ENCODE results near the gene NOSTRIN. TPM values are rescaled to one million over a fixed set of nuclear protein-coding genes. Genes with fewer than 3 reads are reported as not detected.

The NOSTRIN gene
- total and polyA plus RNA-seq, 7 donors: 3.7 to 8.1 (median 5.3) TPM

DNA sequence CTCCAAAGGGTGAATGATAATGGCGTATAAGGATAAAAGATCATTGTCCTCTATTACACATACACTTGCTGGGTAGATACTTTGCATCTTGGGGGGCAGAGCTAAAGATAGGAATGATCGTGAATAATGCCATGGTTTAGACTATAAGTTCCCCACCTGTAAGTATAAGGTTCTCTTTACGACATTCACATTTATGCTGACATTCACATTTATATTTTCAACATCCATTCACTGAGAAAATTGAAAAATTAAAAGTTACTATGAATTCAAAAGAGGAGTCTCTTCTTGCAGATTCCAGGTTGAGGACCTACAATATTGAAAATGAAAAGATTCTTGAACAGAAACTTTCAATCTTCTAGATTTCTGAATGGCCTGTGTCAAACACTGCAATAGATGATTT, 89.9 kb downstream of the NOSTRIN start:
- H3K36me3 ChIP-seq (ENCODE audit: insufficient read depth in 1 of 2, low read depth in 1 of 2): no peaks in the 10 kb centered on the region
- H3K4me3 ChIP-seq: no peak overlapping the region
- no peak for DNase-seq
- no peaks in the 10 kb centered on the region for H3K27me3 ChIP-seq (ENCODE audit: insufficient read depth in 3 of 3, low read length in 2 of 3)
- TF ChIP-seq, protein P1, sequence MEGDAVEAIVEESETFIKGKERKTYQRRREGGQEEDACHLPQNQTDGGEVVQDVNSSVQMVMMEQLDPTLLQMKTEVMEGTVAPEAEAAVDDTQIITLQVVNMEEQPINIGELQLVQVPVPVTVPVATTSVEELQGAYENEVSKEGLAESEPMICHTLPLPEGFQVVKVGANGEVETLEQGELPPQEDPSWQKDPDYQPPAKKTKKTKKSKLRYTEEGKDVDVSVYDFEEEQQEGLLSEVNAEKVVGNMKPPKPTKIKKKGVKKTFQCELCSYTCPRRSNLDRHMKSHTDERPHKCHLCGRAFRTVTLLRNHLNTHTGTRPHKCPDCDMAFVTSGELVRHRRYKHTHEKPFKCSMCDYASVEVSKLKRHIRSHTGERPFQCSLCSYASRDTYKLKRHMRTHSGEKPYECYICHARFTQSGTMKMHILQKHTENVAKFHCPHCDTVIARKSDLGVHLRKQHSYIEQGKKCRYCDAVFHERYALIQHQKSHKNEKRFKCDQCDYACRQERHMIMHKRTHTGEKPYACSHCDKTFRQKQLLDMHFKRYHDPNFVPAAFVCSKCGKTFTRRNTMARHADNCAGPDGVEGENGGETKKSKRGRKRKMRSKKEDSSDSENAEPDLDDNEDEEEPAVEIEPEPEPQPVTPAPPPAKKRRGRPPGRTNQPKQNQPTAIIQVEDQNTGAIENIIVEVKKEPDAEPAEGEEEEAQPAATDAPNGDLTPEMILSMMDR (IDR thresholded peaks at IDR 0.05): no peak
- ATAC-seq: no peak
- H3K9me3 ChIP-seq: no peaks in the 10 kb centered on the region
- H3K27ac ChIP-seq: no peak overlapping the region
- H3K4me1 ChIP-seq: no peaks in the 10 kb centered on the region
- intact Hi-C loops (cut with DNase I): no loop called here
- WGBS, 3 donors: 84 to 87% (median 85%) methylated on average over 3 of the region's 3 CpGs

DNA sequence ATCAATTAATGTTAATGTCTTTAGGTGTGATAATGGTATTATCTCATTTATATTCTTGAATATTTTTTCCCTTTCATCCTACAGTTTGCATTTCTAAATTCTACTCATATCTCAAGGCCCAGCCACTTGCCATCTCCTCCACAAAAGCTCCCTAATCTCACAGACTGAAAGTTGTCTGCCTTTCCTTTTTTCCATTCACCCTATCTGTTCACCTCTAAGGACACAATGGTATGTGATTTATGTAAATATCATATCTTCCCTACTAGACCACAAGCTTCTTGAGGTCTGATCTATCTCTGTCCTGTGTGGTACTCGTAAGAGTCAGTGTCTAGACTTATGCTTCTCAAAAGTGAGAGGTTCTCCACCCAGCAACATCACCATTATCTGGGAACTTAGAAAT, 91.7 kb downstream of the NOSTRIN start:
- H3K4me1 ChIP-seq: no peaks in the 10 kb centered on the region
- no peaks in the 10 kb centered on the region for H3K27me3 ChIP-seq (ENCODE audit: insufficient read depth in 3 of 3, low read length in 2 of 3)
- H3K36me3 ChIP-seq (ENCODE audit: insufficient read depth in 1 of 2, low read depth in 1 of 2): no peaks in the 10 kb centered on the region
- H3K9me3 ChIP-seq: no peaks in the 10 kb centered on the region
- DNase-seq: no peak
- intact Hi-C loops (cut with DNase I): no loop called here
- TF ChIP-seq, protein P1 (IDR thresholded peaks at IDR 0.05): no peak
- WGBS, 3 donors: 94 to 97% (median 95%) methylated on average over 1 of the region's 1 CpG
- H3K27ac ChIP-seq: no peak overlapping the region
- no peak overlapping the region for H3K4me3 ChIP-seq
- no peak for ATAC-seq

DNA sequence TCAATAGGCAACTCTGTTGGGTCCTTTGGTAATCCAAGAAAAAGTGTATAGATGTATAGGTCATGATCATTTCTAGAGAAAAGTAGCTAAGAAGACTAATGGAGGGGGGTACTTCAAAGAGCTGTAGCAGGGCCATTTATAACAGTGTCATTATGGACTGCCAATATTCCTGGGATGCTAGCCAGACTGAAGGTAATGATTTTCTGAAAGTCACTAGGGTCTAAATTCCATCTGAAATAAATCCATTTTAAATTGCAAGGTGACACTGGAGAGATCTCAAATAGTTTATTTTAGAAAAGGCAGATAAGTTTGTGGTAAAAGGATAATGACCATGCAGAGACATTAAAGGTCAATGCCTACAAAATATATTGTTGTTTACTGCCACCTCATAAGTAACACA, 92.3 kb downstream of the NOSTRIN start:
- Histone ChIP-seq H3K4me3 (no peak overlapping the region), H3K27ac (no peak overlapping the region), H3K36me3 (ENCODE audit: insufficient read depth in 1 of 2, low read depth in 1 of 2) (no peaks in the 10 kb centered on the region), H3K9me3 (no peaks in the 10 kb centered on the region), H3K4me1 (no peaks in the 10 kb centered on the region), H3K27me3 (ENCODE audit: insufficient read depth in 3 of 3, low read length in 2 of 3) (no peaks in the 10 kb centered on the region)
- ATAC-seq (no peak), DNase-seq (no peak)
- intact Hi-C loops (cut with DNase I): no loop called here
- TF ChIP-seq, protein P1 (IDR thresholded peaks at IDR 0.05): no peak

DNA sequence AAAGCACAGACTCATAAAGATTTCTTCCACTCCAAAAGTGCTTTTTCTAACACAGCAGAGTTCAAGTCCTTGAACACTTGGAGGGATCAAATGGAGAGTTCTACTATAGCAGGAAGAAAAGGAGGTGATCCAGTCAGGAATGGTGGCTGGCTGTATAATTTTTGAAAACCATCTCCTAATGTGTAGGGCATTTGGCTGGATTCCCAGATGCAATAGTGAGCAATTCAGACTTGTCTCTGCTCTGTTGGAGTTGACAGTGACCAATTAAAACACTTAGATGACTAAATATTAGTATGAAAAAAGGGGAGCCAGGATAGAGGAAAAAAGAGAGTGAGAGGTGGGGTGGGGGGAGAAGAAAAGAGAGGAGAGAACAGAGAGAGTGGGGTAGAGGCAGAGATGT, 93.3 kb downstream of the NOSTRIN start:
- H3K9me3 ChIP-seq: no peaks in the 10 kb centered on the region
- ATAC-seq (no peak), DNase-seq (no peak)
- H3K27me3 ChIP-seq (ENCODE audit: insufficient read depth in 3 of 3, low read length in 2 of 3): no peaks in the 10 kb centered on the region
- intact Hi-C loops (cut with DNase I): no loop called here
- no peaks in the 10 kb centered on the region for H3K4me1 ChIP-seq
- H3K27ac ChIP-seq: no peak overlapping the region
- H3K36me3 ChIP-seq (ENCODE audit: insufficient read depth in 1 of 2, low read depth in 1 of 2): no peaks in the 10 kb centered on the region
- TF ChIP-seq, protein P1 (IDR thresholded peaks at IDR 0.05): no peak
- H3K4me3 ChIP-seq: no peak overlapping the region

DNA sequence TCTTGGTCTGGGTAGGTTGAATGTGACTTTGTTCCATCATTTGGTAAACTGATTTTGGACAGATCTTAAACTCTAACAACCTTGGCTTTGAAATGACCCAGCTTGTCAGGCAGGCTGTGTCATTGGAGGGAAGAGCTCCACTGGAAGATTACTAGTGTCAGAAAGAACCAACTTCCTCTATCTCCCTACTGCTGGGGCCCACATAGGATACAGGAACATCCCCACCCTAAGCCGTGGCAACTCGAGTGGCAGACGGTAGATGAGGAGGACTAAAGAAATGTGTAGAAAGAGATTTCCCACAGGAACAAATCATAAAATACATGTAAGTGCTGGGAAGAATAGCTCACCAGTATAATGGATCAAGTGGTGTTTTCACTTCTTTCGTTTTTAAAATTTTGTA, 94.3 kb downstream of the NOSTRIN start:
- no peak for DNase-seq
- TF ChIP-seq, protein P1 (IDR thresholded peaks at IDR 0.05): no peak
- WGBS, 3 donors: 63 to 68% (median 65%) methylated on average over 4 of the region's 4 CpGs
- no peaks in the 10 kb centered on the region for H3K9me3 ChIP-seq
- H3K4me1 ChIP-seq: no peaks in the 10 kb centered on the region
- ATAC-seq: no peak
- no peaks in the 10 kb centered on the region for H3K27me3 ChIP-seq (ENCODE audit: insufficient read depth in 3 of 3, low read length in 2 of 3)
- no peaks in the 10 kb centered on the region for H3K36me3 ChIP-seq (ENCODE audit: insufficient read depth in 1 of 2, low read depth in 1 of 2)
- intact Hi-C loops (cut with DNase I): no loop called here
- H3K4me3 ChIP-seq: no peak overlapping the region
- H3K27ac ChIP-seq: no peak overlapping the region
